Measurements from ENCODE around the gene SSC5D. TPM values are rescaled to one million over a fixed set of nuclear protein-coding genes. Genes with fewer than 3 reads are reported as not detected.

Gene SSC5D
- polyA plus RNA-seq, 3 donors, result 0.08 TPM; not detected in 2

GRCh38 chr19:55471266-55471665 is 17.0 kb upstream of the SSC5D start:
- H3K79me2 ChIP-seq (ENCODE audit: insufficient read depth, low read length), result no peaks in the 10 kb centered on the region
- H3K9ac ChIP-seq (ENCODE audit: insufficient read depth, low read length, poor library complexity, severe bottlenecking), result no peak overlapping the region
- intact Hi-C loops (cut with micrococcal nuclease), result no loop called here
- no peak for DNase-seq
- no peaks in the 10 kb centered on the region for H3K27me3 ChIP-seq (ENCODE audit: control insufficient read depth in 2 of 2, insufficient read depth in 2 of 2, low read length in 2 of 2)
- no peaks in the 10 kb centered on the region for H4K20me1 ChIP-seq (ENCODE audit: insufficient read depth, low read length)
- H3K9me3 ChIP-seq (replicated peaks in 1 of 2; ENCODE audit: control insufficient read depth in 1 of 2, insufficient read depth in 1 of 2, low read length in 2 of 2), result no peaks in the 10 kb centered on the region
- H3K27me3 Mint-ChIP-seq (ENCODE audit: low read depth in 3 of 3), result peaks cover 4 to 8% (median 8%) of the 10 kb centered on the region in 3 donors
- no peak for TF ChIP-seq CTCF (IDR thresholded peaks at IDR 0.05)
- H3K4me1 ChIP-seq (ENCODE audit: control insufficient read depth in 1 of 2, insufficient read depth in 2 of 2, low read length in 2 of 2), result peaks cover 5 to 7% of the 10 kb centered on the region in 2 donors
- H3K27ac ChIP-seq (ENCODE audit: low read depth in 1 of 2, low read length in 2 of 2), result no peak overlapping the region
- no peak overlapping the region for H3K4me2 ChIP-seq (replicated peaks; ENCODE audit: extremely low read depth, low read length, poor library complexity, severe bottlenecking)
- no peak overlapping the region for H2AFZ ChIP-seq (ENCODE audit: insufficient read depth, low read depth, low read length, poor library complexity, severe bottlenecking)
- no peak overlapping the region for H3K4me3 Mint-ChIP-seq
- peaks cover 0 to 3% (median 0%) of the 10 kb centered on the region in 7 donors for H3K9me3 Mint-ChIP-seq
- H3K4me1 Mint-ChIP-seq, result peaks cover 11% of the 10 kb centered on the region
- no peak overlapping the region for H3K27ac Mint-ChIP-seq
- no peak overlapping the region for H3K4me3 ChIP-seq (replicated peaks in 1 of 3; ENCODE audit: low read depth in 2 of 3, low read length in 3 of 3)
- no peaks in the 10 kb centered on the region for H3K36me3 ChIP-seq (replicated peaks in 1 of 2; ENCODE audit: control insufficient read depth in 1 of 2, insufficient read depth in 2 of 2, low read length in 2 of 2)
- H3K36me3 Mint-ChIP-seq, result no peaks in the 10 kb centered on the region
- WGBS (ENCODE audit: insufficient coverage), result 94% methylated on average over 12 of the region's 13 CpGs

GRCh38 chr19:55472463-55472862 is 15.8 kb upstream of the SSC5D start:
- H3K36me3 Mint-ChIP-seq, result no peaks in the 10 kb centered on the region
- peaks cover 10 to 13% of the 10 kb centered on the region in 2 donors for H3K4me1 ChIP-seq (ENCODE audit: control insufficient read depth in 1 of 2, insufficient read depth in 2 of 2, low read length in 2 of 2)
- no peaks in the 10 kb centered on the region for H3K36me3 ChIP-seq (replicated peaks in 1 of 2; ENCODE audit: control insufficient read depth in 1 of 2, insufficient read depth in 2 of 2, low read length in 2 of 2)
- no peaks in the 10 kb centered on the region for H3K27me3 ChIP-seq (ENCODE audit: control insufficient read depth in 2 of 2, insufficient read depth in 2 of 2, low read length in 2 of 2)
- TF ChIP-seq CTCF (IDR thresholded peaks at IDR 0.05), result no peak
- peaks cover 3 to 7% (median 4%) of the 10 kb centered on the region in 3 donors for H3K27me3 Mint-ChIP-seq (ENCODE audit: low read depth in 3 of 3)
- no peak overlapping the region for H3K27ac ChIP-seq (ENCODE audit: low read depth in 1 of 2, low read length in 2 of 2)
- H3K9me3 Mint-ChIP-seq, result peaks cover 0 to 3% (median 0%) of the 10 kb centered on the region in 7 donors
- H3K79me2 ChIP-seq (ENCODE audit: insufficient read depth, low read length), result peaks cover 5% of the 10 kb centered on the region
- H3K27ac Mint-ChIP-seq, result no peak overlapping the region
- H3K9me3 ChIP-seq (replicated peaks in 1 of 2; ENCODE audit: control insufficient read depth in 1 of 2, insufficient read depth in 1 of 2, low read length in 2 of 2), result no peaks in the 10 kb centered on the region
- no peak overlapping the region for H2AFZ ChIP-seq (ENCODE audit: insufficient read depth, low read depth, low read length, poor library complexity, severe bottlenecking)
- H3K4me1 Mint-ChIP-seq, result peaks cover 16% of the 10 kb centered on the region
- no peak overlapping the region for H3K4me3 ChIP-seq (replicated peaks in 1 of 3; ENCODE audit: low read depth in 2 of 3, low read length in 3 of 3)
- H4K20me1 ChIP-seq (ENCODE audit: insufficient read depth, low read length), result no peaks in the 10 kb centered on the region
- H3K9ac ChIP-seq (ENCODE audit: insufficient read depth, low read length, poor library complexity, severe bottlenecking), result no peak overlapping the region
- no peak overlapping the region for H3K4me3 Mint-ChIP-seq
- WGBS (ENCODE audit: insufficient coverage), result 96% methylated on average over 6 of the region's 8 CpGs
- DNase-seq, result no peak
- no peak overlapping the region for H3K4me2 ChIP-seq (replicated peaks; ENCODE audit: extremely low read depth, low read length, poor library complexity, severe bottlenecking)
- intact Hi-C loops (cut with micrococcal nuclease), result no loop called here
